HG02623 (cell line): ENCODE data around the gene PSENEN.
"Not testable (repeated sequence)": the region's sequence is repeated elsewhere in the genome, so short reads cannot be mapped to it uniquely, and the experiment has no call there.

Experiments used
- ATAC-seq: cut with Tn5 transposase; IDR thresholded peaks from one replicate; pipeline ENCODE4 v1.9.1; 2021; ENCODE audit warnings: moderate library complexity; ENCODE audit not compliant: unreplicated experiment

Gene PSENEN

DNA sequence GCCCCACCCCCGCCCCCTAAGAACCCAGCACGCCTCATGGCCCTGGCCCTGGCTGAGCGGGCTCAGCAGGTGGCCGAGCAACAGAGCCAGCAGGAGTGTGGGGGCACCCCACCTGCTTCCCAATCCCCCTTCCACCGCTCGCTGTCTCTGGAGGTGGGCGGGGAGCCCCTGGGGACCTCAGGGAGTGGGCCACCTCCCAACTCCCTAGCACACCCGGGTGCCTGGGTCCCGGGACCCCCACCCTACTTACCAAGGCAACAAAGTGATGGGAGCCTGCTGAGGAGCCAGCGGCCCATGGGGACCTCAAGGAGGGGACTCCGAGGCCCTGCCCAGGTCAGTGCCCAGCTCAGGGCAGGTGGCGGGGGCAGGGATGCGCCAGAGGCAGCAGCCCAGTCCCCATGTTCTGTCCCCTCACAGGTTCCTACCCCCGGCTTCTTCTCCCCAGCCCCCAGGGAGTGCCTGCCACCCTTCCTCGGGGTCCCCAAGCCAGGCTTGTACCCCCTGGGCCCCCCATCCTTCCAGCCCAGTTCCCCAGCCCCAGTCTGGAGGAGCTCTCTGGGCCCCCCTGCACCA, 41.9 kb downstream of the PSENEN start:
- no peak for ATAC-seq

GRCh38 chr19:35788205-35788960, 42.9 kb downstream of the PSENEN start:
- ATAC-seq: no peak

GRCh38 chr19:35789195-35789977, 43.9 kb downstream of the PSENEN start:
- no peak for ATAC-seq

DNA sequence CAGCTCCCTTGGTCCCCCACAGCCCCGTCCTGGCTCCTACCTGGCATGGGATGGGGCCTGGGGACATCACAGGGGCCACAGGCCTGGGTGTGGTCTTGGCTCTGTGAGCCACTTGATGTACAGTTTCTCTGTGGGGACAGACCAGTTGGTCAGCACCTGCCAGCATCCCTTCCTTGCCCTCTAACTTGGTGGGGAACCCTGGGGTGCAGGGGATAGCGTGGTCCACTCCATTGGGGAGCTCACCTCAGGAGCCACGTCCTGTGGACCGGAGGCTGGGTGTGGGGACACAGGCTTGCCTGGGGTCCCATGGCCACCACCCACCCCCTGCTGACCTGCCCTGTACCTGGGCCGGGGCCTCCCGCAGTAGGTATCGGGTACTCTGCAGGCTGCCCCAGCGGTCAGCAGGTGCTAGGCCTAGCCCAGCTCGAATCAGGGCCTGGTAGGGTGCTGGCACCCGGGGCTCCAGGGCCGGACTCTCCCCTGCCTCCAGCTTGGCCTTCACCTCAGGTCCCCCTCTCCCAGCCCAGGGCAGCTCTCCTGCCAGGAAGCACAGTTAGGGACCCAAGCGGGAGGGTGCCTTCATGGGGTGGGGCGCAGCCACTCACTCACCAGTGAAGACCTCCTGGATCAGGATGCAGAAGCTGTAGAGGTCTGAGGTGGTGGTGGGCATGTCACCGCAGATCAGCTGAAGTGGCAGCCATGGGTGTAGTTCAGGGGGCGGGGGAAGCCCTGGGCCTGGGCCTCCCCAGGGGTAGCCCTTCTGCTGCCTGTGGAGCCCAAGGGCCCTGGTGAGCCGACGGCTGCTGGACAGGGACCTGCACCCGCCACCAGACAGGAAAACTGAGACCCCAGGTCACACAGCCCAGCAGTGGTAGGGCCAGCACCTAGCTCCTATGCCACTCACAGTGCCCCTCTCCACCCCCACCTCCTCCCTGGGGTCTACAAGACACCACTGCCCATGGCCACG, 44.8 kb downstream of the PSENEN start:
- no peak for ATAC-seq

- no peak for ATAC-seq
These were observed 45.7 kb downstream of the PSENEN start for GRCh38 chr19:35790981-35791813.

DNA sequence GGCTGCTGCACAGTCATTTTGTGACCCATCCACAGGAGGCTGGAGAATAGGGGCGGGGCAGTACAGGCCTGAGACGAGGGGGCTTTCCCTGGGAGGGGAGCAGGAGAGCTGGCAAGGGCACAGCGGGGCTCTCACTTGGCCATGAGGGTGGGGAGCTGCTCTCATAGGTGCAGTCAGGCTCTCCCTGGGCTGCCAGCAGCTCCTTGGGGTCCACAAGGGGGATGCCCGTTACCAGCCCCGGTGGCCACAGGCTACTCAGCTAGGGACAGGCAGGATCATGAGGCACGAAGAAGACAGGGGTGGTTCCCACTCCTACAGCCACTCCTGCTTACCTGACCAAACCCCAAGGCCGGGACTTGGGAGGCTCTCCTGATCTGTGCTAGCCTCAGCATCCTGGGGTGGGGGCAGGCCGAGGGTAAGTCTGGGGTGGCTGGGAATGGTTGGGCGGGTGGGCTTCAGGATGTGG, 46.4 kb downstream of the PSENEN start:
- no peak for ATAC-seq

DNA sequence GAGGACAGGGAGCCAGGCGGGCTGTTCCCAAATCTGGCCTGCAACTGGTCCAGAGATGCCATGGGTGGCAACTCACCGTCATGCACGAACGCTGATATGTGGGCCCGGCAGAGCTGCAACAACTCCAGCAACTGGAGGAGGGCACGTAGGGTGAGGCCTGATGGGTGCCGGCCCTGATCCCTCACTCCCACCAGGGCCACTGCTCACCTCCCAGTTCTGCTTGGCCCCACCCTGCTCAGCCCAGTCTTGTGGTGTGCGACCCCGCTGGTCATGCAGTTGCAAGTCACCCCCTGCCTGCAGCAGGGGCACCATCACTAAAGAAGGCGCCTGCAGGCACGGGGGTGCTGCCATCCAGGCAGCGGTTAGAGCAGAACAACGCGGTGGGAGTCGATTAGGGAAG, 46.9 kb downstream of the PSENEN start:
- no peak for ATAC-seq

- no peak for ATAC-seq
These were observed 47.4 kb downstream of the PSENEN start for GRCh38 chr19:35792888-35793287.

GRCh38 chr19:35793381-35794165, 48.1 kb downstream of the PSENEN start:
- ATAC-seq: no peak

- not testable (repeated sequence) for ATAC-seq
These were observed 50.1 kb downstream of the PSENEN start for GRCh38 chr19:35795564-35795963.
